Gastrocnemius medialis (tissue), 4 donors: ENCODE measurements around the gene GOLPH3. TPM values are rescaled to one million over a fixed set of nuclear protein-coding genes. Genes with fewer than 3 reads are reported as not detected.

Experiments used
- ATAC-seq, 2 donors: fragments of 150-250 bp; one replicate each; pipeline ENCODE4 v1.9.1; 2016
- DNase-seq, 2 donors: peaks; one replicate each; pipeline ENCODE4 v3.0.0-alpha.2; 2019
- H3K27ac ChIP-seq, 4 donors: fragments of 200-600 bp; sonication (generic); 1 replicate in 1 of 4; 2 replicates in 3 of 4; pipeline ENCODE4 v1.5.1; 2016 to 2018; ENCODE audit warnings: mild to moderate bottlenecking in 2 of 4, moderate library complexity in 1 of 4
- H3K27me3 ChIP-seq, 3 donors: fragments of 200-600 bp; sonication (generic) in 2 of 3; 1 replicate in 1 of 3; 2 replicates in 2 of 3; pipeline versions ENCODE4 v1.5.1 to v1.6.0; 2016 to 2019; ENCODE audit warnings: mild to moderate bottlenecking in 1 of 3, moderate library complexity in 1 of 3
- H3K36me3 ChIP-seq, 2 donors: fragments of 200-600 bp; sonication (generic) in 1 of 2; one replicate each; pipeline ENCODE4 v1.5.1; 2017 to 2018
- H3K4me1 ChIP-seq, 2 donors: fragments of 200-600 bp; sonication (generic) in 1 of 2; one replicate each; pipeline ENCODE4 v1.5.1; 2016 to 2017; ENCODE audit warnings: mild to moderate bottlenecking in 2 of 2
- H3K4me3 ChIP-seq, 4 donors: fragments of 200-600 bp; sonication (generic) in 3 of 4; 1 replicate in 1 of 4; 2 replicates in 3 of 4; pipeline ENCODE4 v1.5.1; 2016 to 2019; ENCODE audit warnings: mild to moderate bottlenecking in 2 of 4
- H3K9me3 ChIP-seq, 3 donors: fragments of 200-600 bp; sonication (generic) in 2 of 3; 1 replicate in 1 of 3; 2 replicates in 2 of 3; pipeline ENCODE4 v1.5.1; 2016 to 2019
- POLR2A ChIP-seq, 2 donors: fragments of 450-650 bp; IDR thresholded peaks; one replicate each; pipeline ENCODE4 v1.6.1; 2017; ENCODE audit warnings: antibody characterized with exemption in 2 of 2, mild to moderate bottlenecking in 2 of 2, moderate library complexity in 2 of 2
- in situ Hi-C, 4 donors: fragments of 200-750 bp; cut with MboI; loops; one replicate each; pipeline versions ENCODE4 v1.15.0 to v1.8.0; 2017; ENCODE audit warnings: low sequenced_read_pairs in 4 of 4
- intact Hi-C: fragments of 100-400 bp; cut with DNase I; formaldehyde crosslinking; loops from one replicate; pipeline ENCODE4 v1.15.1; 2023; ENCODE audit warnings: low total_unique reads
- total RNA-seq, 4 donors: library from RNA; depleted of rRNA; stranded (reverse); fragments of >200 nt; gene quantifications; one replicate each; pipeline versions ENCODE4 v1.1.0 to v1.2.3, GENCODE V29; 2016
- TF ChIP-seq, protein P1 (sequence below), 5 experiments: fragments of 450-650 bp in 3 of 5; fragments of 200-600 bp in 2 of 5; sonication (generic) in 2 of 5; IDR thresholded peaks in 4 of 5; conservative IDR thresholded peaks in 1 of 5; 1 replicate in 4 of 5; 2 replicates in 1 of 5; pipeline ENCODE4 v1.5.1; 2016 to 2019; ENCODE audit warnings: antibody characterized with exemption in 5 of 5, mild to moderate bottlenecking in 3 of 5, moderate library complexity in 3 of 5

The GOLPH3 gene
- total RNA-seq, 4 donors from 2014 or later = 34.9 to 77.8 (median 46.1) TPM

DNA sequence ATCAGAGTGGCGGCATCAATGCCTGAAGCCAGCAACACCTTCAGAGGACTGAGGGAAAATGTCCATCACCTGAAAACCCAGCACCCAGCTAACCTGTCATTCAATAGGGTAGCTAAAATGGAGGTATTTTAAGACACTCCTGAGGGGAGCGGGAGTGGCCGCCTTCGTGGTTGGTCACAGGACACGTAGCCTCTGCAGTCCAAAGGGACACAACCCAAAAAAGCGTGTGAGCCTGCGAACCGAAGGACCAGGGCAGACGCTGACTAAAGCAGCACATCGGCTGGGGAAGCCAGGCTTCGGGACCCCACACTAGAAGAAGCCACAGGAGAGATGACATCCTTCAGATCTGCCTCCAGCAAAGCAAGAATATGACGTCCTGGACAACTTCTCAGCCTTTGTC, 70.6 kb downstream of the GOLPH3 start:
- Histone ChIP-seq H3K27ac (no peak overlapping the region), H3K27me3 (no peaks in the 10 kb centered on the region), H3K9me3 (no peaks in the 10 kb centered on the region), H3K4me1 (peaks cover 0 to 8% of the 10 kb centered on the region in 2 donors), H3K36me3 (peaks cover 0 to 58% of the 10 kb centered on the region in 2 donors), H3K4me3 (no peak overlapping the region)
- TF ChIP-seq, protein P1, sequence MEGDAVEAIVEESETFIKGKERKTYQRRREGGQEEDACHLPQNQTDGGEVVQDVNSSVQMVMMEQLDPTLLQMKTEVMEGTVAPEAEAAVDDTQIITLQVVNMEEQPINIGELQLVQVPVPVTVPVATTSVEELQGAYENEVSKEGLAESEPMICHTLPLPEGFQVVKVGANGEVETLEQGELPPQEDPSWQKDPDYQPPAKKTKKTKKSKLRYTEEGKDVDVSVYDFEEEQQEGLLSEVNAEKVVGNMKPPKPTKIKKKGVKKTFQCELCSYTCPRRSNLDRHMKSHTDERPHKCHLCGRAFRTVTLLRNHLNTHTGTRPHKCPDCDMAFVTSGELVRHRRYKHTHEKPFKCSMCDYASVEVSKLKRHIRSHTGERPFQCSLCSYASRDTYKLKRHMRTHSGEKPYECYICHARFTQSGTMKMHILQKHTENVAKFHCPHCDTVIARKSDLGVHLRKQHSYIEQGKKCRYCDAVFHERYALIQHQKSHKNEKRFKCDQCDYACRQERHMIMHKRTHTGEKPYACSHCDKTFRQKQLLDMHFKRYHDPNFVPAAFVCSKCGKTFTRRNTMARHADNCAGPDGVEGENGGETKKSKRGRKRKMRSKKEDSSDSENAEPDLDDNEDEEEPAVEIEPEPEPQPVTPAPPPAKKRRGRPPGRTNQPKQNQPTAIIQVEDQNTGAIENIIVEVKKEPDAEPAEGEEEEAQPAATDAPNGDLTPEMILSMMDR (IDR thresholded peaks at IDR 0.05 in 4 of 5, conservative IDR thresholded peaks at IDR 0.05 in 1 of 5) = no peak
- no peak for TF ChIP-seq POLR2A (IDR thresholded peaks at IDR 0.05)
- DNase-seq (no peak), ATAC-seq (no peak)
- intact Hi-C loops = no loop called here
- in situ Hi-C loops = no loop called here

DNA sequence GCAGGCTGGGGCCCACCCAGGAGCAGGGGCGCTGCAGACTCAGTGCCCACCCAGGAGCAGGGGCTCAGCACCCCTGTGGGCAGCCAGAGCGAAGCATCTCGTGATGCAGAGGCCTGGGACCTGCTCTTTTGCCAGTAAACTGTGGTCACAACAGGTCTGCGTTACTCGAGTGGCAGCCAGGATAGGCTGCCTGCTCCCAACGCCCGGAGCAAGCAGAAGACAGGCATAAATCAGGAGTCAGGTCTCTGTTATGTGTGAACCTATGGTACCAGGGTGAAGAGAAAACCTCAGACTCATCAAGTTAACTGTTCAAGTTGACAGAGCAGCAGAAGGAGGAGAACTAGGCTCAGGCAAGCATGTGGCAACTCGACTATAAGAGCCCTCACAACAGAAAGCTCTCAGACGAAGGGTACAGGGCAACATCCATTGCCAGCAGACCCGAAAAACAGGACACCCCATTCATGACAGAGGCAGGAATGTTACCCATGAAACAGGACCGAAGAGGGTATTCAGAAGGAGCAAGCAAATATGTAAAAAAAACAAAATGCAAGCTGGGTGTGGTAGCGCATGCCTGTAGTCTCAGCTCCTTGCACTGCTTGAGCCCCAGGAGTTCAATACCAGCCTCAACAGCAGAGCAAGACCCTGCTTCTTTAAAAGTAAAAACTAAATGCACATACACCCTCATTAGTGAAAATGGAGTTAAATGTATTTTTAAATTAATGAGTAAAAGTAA, 71.7 kb downstream of the GOLPH3 start:
- intact Hi-C loops = no loop called here

DNA sequence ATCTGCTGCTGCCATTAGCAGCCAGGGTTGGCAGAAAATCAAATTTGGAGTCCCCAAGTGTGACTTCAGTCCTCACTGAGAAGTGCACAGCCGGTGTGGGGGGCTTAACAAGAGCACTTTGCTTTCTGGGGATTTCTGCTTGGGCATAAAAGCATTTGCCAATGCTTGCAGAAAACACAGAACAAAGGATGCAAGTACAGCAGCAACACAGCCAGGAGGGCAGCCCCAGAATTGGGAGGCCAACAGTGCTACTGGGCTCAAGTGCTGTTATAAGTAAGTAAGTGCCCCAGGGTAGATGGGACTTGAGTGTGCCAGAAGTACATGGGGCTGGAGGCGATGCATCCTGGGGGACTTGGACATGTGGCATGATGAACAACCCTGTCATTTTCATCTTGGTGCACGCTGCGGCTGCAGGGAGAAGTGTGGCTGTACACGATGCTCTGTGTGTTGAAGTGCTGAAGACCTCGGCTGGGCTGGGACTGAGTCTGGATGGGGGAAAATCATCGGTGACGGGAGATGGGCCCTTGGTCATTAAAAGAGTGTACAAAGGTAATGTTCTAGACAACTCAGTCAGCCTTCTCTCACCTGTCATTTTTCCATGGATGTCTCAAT, 73.3 kb downstream of the GOLPH3 start:
- peaks cover 0 to 47% of the 10 kb centered on the region in 2 donors for H3K36me3 ChIP-seq
- H3K27me3 ChIP-seq = no peaks in the 10 kb centered on the region
- in situ Hi-C loops (no loop called here), intact Hi-C loops (no loop called here)
- H3K9me3 ChIP-seq = no peaks in the 10 kb centered on the region
- H3K27ac ChIP-seq = no peak overlapping the region
- TF ChIP-seq POLR2A (IDR thresholded peaks at IDR 0.05) = no peak
- TF ChIP-seq, protein P1 (IDR thresholded peaks at IDR 0.05 in 4 of 5, conservative IDR thresholded peaks at IDR 0.05 in 1 of 5) = no peak
- DNase-seq (no peak), ATAC-seq (no peak)
- no peak overlapping the region for H3K4me3 ChIP-seq
- peaks cover 0 to 8% of the 10 kb centered on the region in 2 donors for H3K4me1 ChIP-seq

More for the DNA sequence above, 71.7 kb downstream of the GOLPH3 start:
- no peak overlapping the region for H3K4me3 ChIP-seq
- no peaks in the 10 kb centered on the region for H3K9me3 ChIP-seq
- TF ChIP-seq POLR2A (IDR thresholded peaks at IDR 0.05) = no peak
- TF ChIP-seq, protein P1 (IDR thresholded peaks at IDR 0.05 in 4 of 5, conservative IDR thresholded peaks at IDR 0.05 in 1 of 5) = no peak
- no peaks in the 10 kb centered on the region for H3K27me3 ChIP-seq
- in situ Hi-C loops = no loop called here
- H3K27ac ChIP-seq = no peak overlapping the region
- DNase-seq (no peak), ATAC-seq (no peak)
- H3K4me1 ChIP-seq = peaks cover 0 to 8% of the 10 kb centered on the region in 2 donors
- peaks cover 0 to 52% of the 10 kb centered on the region in 2 donors for H3K36me3 ChIP-seq

DNA sequence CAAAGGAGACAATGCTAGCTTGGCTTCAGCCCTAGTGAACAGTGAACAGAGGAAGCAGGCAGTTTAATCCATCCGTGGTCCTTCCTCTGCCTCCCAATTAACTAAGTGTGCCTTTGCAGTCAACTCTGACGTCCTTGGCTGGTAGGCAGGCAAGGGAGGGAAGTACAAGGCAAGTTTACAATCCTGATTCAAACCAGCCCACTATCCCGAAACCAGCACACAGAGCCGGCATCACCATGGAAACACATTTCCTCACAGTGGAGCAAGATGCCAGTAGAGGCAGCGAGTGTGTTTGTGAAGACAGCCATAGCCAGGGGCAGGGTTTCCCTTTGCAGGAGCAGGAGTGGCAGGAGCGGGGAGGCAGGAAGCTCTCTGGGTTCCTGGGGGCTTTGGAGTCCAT, 73.9 kb downstream of the GOLPH3 start:
- intact Hi-C loops (no loop called here), in situ Hi-C loops (no loop called here)
- Histone ChIP-seq H3K36me3 (peaks cover 0 to 42% of the 10 kb centered on the region in 2 donors), H3K4me3 (no peak overlapping the region), H3K9me3 (no peaks in the 10 kb centered on the region), H3K27ac (peak overlapping the region in 2 of 4 donors; percentile 24 to 52), H3K4me1 (peaks cover 3 to 11% of the 10 kb centered on the region in 2 donors), H3K27me3 (no peaks in the 10 kb centered on the region)
- TF ChIP-seq, protein P1 (IDR thresholded peaks at IDR 0.05 in 4 of 5, conservative IDR thresholded peaks at IDR 0.05 in 1 of 5) = no peak
- no peak for TF ChIP-seq POLR2A (IDR thresholded peaks at IDR 0.05)
- ATAC-seq (no peak), DNase-seq (no peak)
